Pons (tissue), 1 donor: ENCODE results near the gene SENP3.
"Not testable (repeated sequence)": the region's sequence is repeated elsewhere in the genome, so short reads cannot be mapped to it uniquely, and the experiment has no call there.

Experiments
- DNase-seq: peaks from one replicate; pipeline ENCODE4 v3.0.0-alpha.2; 2016; ENCODE audit warnings: low spot score

Gene SENP3

DNA sequence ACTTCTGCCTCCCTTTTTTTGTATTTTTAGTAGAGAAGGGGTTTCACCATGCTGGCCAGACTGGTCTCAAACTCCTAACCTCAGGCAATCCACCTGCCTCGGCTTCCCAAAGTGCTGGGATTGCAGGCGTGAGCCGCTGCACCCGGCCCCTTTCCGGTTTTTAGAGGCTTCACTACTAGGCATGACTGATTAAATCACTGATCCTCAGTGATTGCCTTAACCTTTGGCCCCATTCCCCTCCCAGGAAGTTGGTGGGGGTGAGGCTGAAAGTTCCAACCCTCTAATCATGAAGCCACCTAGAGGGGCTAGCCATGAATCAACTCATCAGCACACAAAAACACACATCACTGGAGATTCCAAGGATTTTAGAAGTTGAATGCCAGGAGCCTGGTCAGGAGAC lies 35.8 kb downstream of the SENP3 start:
- not testable (repeated sequence) for DNase-seq

DNA sequence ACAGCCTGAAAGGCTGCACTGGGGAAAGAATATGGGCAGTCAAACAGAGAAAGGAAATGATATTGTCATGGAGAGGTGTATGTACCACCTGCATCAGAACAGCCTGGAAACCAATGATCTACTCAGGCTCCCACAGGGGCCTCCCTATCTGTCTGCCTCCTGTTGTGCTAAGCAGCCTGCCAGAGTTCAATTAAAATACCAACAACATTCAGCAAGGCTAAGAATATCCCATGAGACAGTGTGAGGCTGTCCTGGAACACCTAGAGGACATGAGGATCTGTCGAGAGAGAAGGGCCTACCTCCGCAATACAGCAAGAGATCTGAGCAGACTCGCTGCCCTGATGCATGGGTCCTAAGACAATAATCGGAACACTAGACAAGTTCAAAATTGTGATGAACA lies 44.6 kb downstream of the SENP3 start:
- no peak for DNase-seq

DNA sequence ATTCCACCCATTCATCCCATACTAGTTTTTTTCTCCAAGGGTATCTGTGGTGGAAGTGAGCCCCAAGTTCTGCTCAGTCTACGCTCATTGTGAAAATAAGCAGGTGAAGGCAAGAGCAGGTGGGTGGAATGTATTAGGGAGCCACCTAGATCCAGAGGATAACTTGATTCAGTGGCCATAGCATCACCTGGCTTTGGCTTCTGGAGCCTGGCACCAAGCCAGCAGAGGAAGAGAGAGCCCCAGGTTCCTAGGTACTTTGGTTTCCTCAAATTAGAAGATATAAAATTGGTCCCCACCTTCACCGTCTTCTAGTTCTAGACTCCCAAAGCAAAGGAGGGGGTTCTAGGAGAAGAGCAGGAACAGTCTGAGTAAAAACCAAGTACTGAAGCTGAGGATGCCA lies 48.9 kb downstream of the SENP3 start:
- DNase-seq = no peak

DNA sequence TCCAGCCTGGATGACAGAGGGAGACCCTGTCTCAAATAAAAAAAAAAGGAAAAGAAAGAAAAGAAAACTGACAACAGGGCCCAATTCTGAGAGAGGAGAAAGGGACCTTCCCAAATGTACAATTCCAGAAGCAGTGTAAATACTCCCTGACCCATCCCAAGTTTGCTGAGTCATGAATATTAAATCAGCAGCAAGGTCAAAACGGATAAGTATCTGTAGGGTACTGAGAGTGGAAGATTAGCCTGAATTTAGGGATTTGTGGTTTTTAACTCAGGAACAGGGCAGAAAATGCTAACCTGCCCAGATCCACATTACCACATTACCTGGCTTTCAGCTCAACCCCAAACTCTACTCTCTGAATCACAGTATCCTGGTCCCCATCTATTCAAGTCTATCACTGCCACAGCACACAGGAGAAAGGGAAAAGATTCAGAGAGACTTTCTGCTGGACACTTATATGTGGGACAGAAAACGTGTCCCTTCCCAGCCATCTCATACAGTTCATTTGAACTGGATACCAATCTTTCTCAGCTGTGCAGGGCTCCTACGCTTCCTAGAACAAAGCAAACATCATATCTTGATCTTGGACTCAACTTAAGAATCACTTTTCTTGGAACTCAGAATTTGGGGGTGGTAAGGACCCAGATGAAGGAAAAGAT lies 50.0 kb downstream of the SENP3 start:
- DNase-seq = no peak

DNA sequence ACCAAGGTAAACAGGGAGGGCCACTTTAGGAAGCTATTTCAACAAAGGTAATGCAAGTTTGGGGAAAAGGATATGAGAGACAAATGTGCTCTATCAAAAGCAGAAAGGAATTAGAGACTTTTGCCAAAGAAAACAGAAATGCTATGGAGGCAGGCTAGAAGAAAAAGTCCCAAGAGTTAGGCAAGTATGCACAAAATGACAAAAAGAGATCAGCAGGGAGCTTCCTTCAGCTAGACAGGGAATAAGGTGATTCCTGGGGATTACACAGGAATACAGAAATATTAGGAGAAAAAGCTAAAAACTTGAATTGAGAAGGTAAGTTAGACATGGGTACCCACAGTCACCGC lies 50.5 kb downstream of the SENP3 start:
- DNase-seq = no peak

DNA sequence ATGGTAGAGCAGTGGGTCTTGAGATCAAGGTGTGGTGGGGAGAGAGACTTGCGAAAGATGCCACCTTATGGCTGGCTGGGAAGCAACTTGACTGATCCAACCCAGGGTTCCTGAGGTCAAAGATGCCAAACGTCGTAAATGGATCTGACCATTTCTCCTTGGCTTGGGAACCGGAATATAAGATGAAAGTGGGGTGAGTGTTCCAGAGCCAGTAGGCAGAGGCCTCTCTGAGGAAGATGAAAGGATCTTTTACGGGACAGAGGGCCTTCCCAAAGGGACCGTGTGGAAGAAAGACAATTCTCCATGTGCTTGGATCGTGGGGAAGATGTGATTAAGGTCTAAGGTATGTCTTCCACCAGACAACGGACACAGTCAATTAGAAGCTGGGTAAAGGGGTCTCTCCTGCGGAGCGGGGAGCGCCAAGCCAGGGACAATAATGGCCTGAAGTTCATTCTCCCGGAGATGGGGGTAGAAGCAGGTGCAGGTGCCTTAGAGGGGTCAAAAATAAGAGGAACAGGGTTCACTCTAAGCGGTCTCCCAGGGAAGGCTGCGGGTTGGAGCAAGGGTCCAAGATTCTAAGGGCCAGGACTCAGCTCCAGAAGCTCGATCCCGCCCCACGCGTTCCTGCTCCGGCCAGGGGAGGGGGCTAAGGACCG lies 52.2 kb downstream of the SENP3 start:
- no peak for DNase-seq

DNA sequence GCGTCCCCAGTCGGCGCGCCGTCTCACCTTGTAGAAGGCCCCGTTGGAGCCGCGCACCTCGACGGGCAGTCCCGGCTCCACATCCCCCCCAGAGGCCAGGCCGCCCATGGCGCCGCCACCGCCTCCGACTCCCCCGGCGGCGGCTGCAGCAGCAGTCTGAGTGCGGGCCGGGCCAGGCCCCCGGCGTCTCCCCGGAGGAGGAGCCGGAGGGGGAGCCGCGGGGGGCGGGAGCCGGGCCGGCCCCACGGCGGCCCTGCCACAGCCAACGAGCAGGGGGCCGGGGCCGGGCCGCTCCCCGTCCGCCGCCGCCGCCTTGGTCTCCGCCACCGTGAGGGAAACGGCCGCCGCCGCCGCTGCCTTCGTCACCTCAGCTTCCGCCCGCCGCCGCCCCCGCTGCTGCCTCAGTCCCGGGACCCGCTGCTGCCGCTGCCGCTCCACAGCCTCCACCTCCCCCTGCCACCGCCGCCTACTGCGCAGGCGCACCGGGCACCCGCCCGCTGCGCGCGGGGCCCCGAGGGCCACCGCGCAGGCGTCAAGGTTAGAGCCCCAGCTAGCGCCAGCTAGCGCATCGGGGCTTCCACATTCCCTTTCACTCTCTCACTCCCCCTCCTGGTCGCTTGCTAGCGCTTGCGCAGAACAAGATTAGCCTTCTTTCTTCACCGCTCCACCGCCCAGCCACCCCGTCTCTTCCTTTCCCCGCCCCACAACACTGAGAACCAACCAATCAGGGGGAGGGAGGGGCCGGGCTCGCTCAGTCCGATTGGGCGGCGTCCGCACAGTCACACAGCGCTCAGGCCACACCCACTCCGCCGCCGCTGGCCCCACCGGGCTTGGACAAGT lies 52.9 kb downstream of the SENP3 start, which contains the start of gene FXR2:
FXR2 (minus strand) TSS at position 473 of the 840 bp plus-strand sequence; CDS start at position 108, 365 bp downstream.
- DNase-seq = peak; percentile 100

DNA sequence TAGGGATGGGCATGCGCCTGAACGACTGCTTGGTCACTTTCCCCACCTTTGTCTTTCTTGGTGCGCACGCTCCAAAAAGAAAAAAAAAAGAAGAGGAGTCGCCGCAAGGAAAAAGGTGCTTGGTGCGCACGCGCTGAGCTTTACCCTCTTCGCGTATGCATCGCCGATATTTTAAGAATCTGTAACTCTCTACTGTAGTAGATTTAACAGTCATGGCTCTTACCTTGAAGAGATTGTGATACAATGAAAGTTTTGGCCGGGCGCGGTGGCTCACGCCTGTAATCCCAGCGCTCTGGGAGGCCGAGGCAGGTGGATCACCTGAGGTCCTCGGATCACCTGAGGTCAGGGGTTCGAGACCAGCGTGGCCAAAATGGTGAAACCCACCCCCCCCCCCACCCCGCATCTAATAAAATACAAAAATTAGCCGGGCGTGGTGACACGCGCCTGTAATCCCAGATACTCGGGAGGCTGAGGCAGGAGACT lies 53.6 kb downstream of the SENP3 start:
- DNase-seq = no peak

DNA sequence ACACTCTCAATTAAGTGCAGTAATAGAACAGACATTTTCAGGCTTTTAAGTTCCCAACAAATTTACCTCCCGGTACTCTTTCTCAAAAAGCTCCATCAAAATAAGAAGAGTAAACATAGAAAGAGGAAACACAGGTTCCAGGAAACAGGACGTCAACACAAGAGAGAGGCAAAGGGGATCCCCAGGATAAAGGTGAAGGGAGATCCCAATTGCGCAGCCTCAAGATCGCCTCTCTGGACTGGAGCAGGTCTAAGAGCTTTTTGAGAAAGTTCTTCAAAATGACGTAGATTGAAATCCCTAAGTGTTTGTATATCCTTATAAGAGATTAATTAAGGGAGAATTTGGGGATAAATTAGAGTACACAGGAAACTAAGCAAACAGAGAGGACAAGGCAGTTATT lies 56.9 kb downstream of the SENP3 start:
- no peak for DNase-seq

DNA sequence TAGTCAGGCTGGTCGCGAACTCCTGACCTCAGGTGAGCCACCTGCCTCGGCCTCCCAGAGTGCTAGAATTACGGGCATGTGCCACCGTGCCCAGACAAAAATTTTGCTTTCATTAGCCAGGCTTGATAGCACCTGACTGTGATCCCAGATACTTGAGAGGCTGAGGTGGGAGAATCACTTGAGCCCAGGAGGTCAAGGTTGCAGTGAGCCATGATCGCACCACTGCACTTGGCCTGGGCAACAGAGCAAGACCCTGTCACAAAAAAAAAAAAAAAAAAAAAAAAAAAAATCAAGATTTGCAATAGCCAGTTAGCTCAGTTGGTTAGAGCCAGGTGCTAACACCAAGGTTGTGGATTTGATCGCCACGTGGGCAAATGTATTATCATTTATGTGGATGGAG lies 59.1 kb downstream of the SENP3 start:
- DNase-seq = no peak
